Ascending aorta (tissue), 2 donors: ENCODE results near the gene DEPDC5. TPM values are rescaled to one million over a fixed set of nuclear protein-coding genes. Genes with fewer than 3 reads are reported as not detected.

ENCODE experiments used
- DNase-seq, 2 donors: peaks; one replicate each; pipeline ENCODE4 v3.0.0-alpha.2; 2019; ENCODE audit warnings: low spot score in 2 of 2
- H3K27ac ChIP-seq, 2 donors: fragments of 200-600 bp; sonication (generic); one replicate each; pipeline ENCODE4 v1.5.1; 2016 to 2017; ENCODE audit warnings: mild to moderate bottlenecking in 1 of 2
- H3K27me3 ChIP-seq: fragments of 200-600 bp; sonication (generic); one replicate; pipeline ENCODE4 v1.5.1; 2017
- H3K36me3 ChIP-seq, 2 donors: fragments of 200-600 bp; sonication (generic); one replicate each; pipeline ENCODE4 v1.5.1; 2016
- H3K4me1 ChIP-seq, 2 donors: fragments of 200-600 bp; sonication (generic); one replicate each; pipeline ENCODE4 v1.5.1; 2016 to 2017; ENCODE audit warnings: mild to moderate bottlenecking in 1 of 2
- H3K4me3 ChIP-seq, 2 donors: fragments of 200-600 bp; sonication (generic); one replicate each; pipeline ENCODE4 v1.5.1; 2016 to 2017; ENCODE audit warnings: mild to moderate bottlenecking in 1 of 2
- H3K9me3 ChIP-seq, 2 donors: fragments of 200-600 bp; sonication (generic); one replicate each; pipeline ENCODE4 v1.5.1; 2016
- intact Hi-C: fragments of 100-400 bp; cut with DNase I; formaldehyde crosslinking; loops from one replicate; pipeline ENCODE4 v1.15.1; 2023
- total RNA-seq: library from RNA; depleted of rRNA; stranded (reverse); fragments of >200 nt; gene quantifications from one replicate; pipeline ENCODE4 v1.1.0, GENCODE V29; 2016
- TF ChIP-seq, protein P1 (sequence below), 3 experiments: fragments of 200-600 bp in 2 of 3; fragments of 450-650 bp in 1 of 3; sonication (generic) in 2 of 3; IDR thresholded peaks; one replicate each; pipeline ENCODE4 v1.5.1; 2016 to 2019; ENCODE audit warnings: antibody characterized with exemption in 3 of 3, mild to moderate bottlenecking in 1 of 3, moderate library complexity in 1 of 3

DEPDC5 gene
- total RNA-seq, 1 donor from 2014 or later: 5.2 TPM

DNA sequence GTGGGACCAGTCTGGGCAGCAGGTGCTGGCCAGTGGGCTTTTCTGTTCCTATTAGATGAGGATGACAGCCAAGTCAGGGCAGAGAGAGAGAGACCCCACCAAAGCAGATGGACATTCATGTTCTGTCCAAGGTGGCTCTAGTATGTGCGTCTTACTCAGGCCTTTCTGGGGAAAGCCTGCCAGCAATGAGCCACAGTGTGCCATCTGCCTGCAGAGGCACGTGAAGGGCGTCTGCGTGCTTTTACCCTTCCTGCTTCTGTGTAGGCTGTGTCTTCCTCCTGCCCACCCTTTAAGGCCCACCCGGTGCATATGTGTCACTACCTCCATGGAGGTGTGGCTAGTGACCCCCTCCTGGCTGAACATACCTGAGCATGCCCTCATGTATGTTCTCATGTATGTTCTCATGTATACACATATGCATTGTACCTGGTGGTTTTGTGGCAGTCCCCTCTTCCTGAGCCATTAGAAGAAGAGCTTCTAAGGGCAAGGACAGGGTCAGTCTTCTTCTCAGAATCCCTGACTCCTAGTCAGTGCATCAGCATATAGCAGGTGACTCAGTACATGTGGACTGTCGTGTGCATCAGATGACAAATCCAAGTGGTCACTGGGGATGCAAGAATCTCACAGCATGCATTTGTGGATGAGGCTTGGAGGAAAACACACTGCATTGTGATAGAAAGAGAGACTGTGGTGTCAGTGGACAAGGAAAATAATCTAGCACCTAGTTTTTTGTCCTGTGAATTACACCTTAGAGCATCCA lies 100.1 kb downstream of the DEPDC5 start:
- Histone ChIP-seq H3K4me1 (no peaks in the 10 kb centered on the region), H3K27me3 (no peaks in the 10 kb centered on the region), H3K27ac (no peak overlapping the region), H3K4me3 (no peak overlapping the region), H3K9me3 (no peaks in the 10 kb centered on the region), H3K36me3 (peaks cover 24 to 32% of the 10 kb centered on the region in 2 donors)
- no peak for DNase-seq
- TF ChIP-seq, protein P1, sequence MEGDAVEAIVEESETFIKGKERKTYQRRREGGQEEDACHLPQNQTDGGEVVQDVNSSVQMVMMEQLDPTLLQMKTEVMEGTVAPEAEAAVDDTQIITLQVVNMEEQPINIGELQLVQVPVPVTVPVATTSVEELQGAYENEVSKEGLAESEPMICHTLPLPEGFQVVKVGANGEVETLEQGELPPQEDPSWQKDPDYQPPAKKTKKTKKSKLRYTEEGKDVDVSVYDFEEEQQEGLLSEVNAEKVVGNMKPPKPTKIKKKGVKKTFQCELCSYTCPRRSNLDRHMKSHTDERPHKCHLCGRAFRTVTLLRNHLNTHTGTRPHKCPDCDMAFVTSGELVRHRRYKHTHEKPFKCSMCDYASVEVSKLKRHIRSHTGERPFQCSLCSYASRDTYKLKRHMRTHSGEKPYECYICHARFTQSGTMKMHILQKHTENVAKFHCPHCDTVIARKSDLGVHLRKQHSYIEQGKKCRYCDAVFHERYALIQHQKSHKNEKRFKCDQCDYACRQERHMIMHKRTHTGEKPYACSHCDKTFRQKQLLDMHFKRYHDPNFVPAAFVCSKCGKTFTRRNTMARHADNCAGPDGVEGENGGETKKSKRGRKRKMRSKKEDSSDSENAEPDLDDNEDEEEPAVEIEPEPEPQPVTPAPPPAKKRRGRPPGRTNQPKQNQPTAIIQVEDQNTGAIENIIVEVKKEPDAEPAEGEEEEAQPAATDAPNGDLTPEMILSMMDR (IDR thresholded peaks at IDR 0.05): no peak
- intact Hi-C loops: no loop called here

DNA sequence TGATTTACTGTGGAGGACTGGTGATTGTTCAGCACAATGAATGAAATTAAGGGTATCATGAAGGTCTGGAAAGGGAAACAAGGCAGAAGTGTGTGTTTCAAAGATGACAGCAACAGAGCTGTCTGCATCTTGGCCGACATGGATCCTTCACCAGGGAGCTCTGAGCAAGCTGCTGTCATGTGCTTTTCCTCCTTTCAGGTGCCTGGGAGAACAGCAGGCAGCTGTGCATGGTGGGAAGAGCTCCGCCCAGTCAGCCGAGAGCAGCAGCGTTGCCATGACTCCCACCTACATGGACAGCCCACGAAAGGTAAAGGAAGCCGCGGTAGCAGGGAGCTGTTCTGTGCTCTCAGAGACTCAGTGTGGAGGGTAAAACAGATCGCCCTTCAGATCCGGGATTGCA lies 103.4 kb downstream of the DEPDC5 start:
- H3K36me3 ChIP-seq: peaks cover 14 to 23% of the 10 kb centered on the region in 2 donors
- H3K27ac ChIP-seq: no peak overlapping the region
- intact Hi-C loops: no loop called here
- no peaks in the 10 kb centered on the region for H3K4me1 ChIP-seq
- no peak overlapping the region for H3K4me3 ChIP-seq
- H3K27me3 ChIP-seq: no peaks in the 10 kb centered on the region
- DNase-seq: no peak
- TF ChIP-seq, protein P1 (IDR thresholded peaks at IDR 0.05): no peak
- no peaks in the 10 kb centered on the region for H3K9me3 ChIP-seq

DNA sequence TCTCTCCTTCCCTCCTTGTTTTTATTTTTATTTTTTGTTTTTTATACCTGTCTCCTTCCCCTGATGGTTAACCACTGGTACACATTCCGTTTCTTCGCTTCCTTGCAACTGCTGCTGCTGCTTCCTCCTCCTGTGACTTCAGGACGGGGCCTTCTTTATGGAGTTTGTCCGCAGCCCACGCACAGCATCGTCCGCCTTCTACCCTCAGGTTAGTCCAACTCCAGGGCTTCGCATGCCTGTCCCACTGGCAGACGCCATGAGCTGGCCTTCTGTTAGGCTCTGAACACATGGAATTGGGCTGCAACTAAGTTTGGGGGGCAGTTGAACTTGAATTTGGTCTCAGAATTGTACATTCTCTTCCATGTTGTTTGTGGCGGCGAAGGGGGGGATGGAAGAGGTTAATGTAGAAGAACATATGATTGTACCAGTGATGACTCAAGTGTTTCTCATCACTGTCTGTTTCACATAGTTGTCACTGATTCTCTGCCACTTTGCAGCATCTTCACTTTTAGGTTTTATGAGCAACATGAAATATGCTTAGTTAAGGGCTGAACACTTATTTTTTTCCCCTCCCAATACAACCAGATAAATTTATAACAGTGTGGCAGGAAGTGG lies 107.5 kb downstream of the DEPDC5 start:
- Histone ChIP-seq H3K9me3 (no peaks in the 10 kb centered on the region), H3K27me3 (no peaks in the 10 kb centered on the region), H3K36me3 (peaks cover 9 to 19% of the 10 kb centered on the region in 2 donors), H3K4me3 (no peak overlapping the region), H3K4me1 (no peaks in the 10 kb centered on the region), H3K27ac (no peak overlapping the region)
- TF ChIP-seq, protein P1 (IDR thresholded peaks at IDR 0.05): no peak
- intact Hi-C loops: no loop called here
- DNase-seq: no peak

DNA sequence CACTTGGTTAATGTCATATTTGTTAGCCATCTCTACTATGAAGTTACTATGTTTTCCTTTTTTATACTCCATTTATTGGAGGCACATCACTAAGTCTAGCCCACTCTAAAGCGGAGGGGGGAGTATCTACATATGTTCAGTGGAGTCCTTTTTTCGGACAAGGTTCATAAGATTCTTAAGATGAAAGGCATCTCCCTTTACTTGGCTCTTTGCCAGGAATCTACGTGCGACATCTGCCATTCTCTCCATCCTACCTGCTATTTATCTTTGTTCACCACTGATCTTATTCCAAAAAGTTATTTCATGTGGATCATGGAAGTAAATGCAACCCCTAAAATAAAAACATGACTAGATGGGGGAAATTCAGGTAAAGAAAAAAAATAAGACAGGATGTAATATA lies 113.1 kb downstream of the DEPDC5 start:
- peaks cover 12 to 14% of the 10 kb centered on the region in 2 donors for H3K36me3 ChIP-seq
- TF ChIP-seq, protein P1 (IDR thresholded peaks at IDR 0.05): no peak
- no peaks in the 10 kb centered on the region for H3K9me3 ChIP-seq
- H3K4me3 ChIP-seq: no peak overlapping the region
- no peaks in the 10 kb centered on the region for H3K27me3 ChIP-seq
- no peak for DNase-seq
- H3K4me1 ChIP-seq: no peaks in the 10 kb centered on the region
- intact Hi-C loops: no loop called here
- no peak overlapping the region for H3K27ac ChIP-seq

DNA sequence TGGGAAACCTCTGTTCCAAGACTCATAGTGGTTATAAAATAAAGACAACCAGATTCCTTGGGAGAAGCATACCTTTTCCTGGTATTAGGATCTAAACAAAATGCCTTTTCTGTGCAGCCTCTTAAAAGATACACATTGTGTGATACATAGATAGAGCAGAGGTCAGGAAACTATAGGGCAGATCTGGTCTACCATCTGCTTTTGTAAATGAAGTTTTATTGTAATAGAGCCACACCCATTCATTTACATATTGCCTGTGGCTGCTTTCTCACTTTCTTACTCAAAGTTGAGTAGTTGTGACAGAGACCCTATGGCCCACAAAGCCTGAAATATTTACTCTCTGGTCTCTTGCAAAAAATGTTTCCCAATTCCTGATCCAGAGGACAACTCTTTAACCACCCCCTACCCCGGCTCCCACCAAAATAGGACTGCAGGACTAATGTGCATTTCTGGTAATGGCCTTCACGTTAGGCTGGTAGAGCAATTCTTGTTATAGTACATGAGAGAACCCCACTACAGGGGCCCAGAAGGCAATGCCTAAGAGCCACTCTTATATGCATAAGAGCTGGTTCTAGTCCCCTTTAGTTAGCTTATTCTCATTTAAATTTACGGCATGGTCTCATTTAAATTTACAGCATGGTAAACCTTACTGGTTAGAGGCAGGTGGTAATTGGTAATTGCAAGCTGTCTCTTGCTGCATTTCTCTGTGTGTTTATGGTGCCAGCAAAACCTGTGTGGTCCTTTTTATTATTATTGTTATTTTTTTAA lies 113.8 kb downstream of the DEPDC5 start:
- intact Hi-C loops: no loop called here
- DNase-seq: no peak
- TF ChIP-seq, protein P1 (IDR thresholded peaks at IDR 0.05): no peak
- peaks cover 12 to 14% of the 10 kb centered on the region in 2 donors for H3K36me3 ChIP-seq
- no peaks in the 10 kb centered on the region for H3K9me3 ChIP-seq
- no peak overlapping the region for H3K27ac ChIP-seq
- no peaks in the 10 kb centered on the region for H3K4me1 ChIP-seq
- no peak overlapping the region for H3K4me3 ChIP-seq
- H3K27me3 ChIP-seq: no peaks in the 10 kb centered on the region
